Stimulated activated CD8-positive, alpha-beta memory T cell treated with anti-CD3 and anti-CD28 coated beads, Interleukin-7, amount 100 ng/mL, for 48 hours (primary cell): ENCODE results near the gene SIX4.

Experiments
- DNase-seq, 2 donors: peaks; one replicate each; pipeline ENCODE4 v3.0.0-alpha.2; 2020; ENCODE audit warnings: low read depth in 1 of 2; ENCODE audit errors: extremely low read depth in 1 of 2

The SIX4 gene

DNA sequence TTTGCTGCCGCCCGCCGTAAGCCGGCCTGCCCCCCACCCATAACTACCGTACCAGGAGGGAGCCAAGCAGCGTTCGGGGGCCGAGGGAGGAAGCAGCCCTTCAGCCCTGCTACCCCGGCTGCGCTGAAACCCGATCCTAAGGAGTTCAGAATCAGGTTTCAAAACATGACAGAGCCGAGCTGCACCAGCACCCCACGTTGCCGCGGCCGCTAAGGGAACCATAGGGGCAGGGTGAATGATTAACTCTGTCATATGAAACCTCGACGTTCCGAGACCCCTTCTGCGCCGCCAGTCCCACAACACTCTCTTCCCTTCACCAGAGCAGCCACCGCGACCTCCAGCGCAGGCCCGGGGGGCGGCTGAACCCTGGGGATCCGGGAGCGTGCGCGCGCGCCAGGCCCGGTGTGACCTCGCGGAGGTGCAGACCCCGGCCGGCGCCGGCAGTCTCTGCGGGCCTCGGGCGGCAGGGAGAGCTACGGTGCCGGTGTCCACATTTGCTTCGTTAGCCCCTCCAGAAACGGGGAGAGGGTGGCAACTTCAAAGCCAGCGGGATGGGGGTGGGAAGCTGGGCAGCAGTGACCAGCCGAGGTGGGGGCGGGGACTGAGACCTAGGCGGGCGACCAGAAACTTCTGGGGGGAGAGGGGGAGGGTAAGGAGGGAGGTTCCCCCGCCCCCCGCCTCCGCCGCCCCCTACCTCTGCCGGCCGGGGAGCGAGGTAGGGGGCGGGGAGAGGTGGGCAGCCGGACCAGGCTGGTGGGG lies 1.6 kb downstream of the SIX4 start:
- no peak for DNase-seq

DNA sequence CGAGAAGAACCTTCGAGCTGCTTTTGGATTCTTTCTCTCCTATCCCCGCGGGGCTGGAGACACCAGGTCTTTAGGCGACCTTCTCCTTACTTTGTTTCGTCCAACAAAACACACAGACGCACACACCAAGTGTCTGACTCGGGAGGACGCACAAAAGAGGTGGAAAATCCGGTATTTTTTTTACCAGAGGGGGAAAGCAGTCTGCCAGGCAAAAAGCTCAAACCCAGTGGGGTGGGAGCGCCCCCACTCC lies 2.1 kb downstream of the SIX4 start:
- no peak for DNase-seq

DNA sequence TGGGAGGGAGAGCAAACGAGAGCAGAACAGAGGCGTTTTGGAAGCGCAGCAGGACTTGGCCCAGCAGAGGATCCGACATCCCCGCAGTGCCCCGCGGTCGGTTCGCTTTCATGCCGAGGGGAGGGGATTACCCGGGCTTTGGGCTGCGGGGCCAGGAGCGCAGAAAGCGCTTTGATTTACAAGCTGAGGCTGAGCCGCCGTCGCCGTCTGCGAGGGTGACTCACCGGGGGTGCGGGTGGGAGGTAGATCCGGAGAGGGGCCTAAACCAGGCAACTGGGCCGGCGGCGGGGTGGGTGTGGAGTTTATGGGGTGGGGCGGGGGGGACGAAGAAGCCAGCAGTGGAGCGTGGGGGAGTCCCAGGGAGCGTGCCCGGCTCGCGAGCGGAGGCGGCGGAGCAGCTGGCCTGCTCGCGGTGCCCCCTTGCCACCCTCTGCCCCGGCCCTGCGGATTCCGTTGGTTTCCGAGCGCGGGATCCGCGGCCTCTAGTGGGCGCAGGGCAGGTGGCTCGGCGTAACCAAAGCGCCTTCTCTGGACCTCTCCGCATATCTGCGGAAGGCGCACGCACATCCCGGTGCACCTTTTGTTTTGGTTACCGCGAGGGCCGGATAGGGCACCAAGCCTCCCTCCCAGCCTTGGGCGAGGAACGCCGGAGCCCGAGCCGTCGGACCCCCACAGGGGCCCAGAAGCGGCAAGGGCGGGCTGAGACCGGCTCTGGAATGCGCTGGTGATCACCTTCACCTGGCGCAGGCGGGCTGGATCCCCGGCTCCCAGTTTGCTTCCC lies 2.6 kb downstream of the SIX4 start:
- DNase-seq, result peak in 1 of 2 donors; percentile 31

DNA sequence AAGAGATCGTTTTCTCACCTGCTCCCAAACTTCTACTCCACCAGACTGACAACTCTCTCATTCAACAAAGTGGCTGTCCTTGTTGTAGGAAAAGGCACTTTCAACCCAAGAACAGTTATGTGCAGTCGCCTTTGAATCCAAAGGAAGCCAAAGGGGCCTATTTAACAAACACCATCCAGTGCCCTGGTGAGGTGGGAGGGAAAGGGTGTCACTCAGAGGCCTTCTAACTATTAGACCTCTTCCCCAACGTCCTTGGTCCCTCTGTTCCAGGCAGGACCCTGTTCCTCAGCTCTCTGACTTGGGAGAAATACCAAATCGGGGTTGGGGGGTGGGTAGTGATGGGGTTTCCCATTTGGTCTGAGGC lies 3.2 kb downstream of the SIX4 start:
- no peak for DNase-seq

DNA sequence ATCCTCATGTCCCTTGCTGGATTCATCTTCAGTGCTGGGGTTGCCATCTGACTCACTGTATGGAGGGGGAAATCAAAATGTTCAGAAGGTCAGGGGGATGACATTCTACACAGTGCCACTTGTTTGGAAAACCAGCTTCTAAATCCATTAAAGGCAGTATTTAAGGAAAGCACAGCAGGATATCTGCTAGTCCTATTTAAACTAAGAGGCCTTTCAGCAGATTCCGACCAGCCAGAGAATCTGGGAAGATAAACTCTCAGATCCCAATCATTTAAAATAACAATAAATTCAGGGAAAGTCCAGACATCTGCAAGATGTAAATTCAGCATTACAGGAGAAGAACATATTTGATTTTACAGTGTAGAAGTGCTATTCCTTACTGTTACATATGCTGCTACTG lies 3.8 kb downstream of the SIX4 start:
- no peak for DNase-seq

DNA sequence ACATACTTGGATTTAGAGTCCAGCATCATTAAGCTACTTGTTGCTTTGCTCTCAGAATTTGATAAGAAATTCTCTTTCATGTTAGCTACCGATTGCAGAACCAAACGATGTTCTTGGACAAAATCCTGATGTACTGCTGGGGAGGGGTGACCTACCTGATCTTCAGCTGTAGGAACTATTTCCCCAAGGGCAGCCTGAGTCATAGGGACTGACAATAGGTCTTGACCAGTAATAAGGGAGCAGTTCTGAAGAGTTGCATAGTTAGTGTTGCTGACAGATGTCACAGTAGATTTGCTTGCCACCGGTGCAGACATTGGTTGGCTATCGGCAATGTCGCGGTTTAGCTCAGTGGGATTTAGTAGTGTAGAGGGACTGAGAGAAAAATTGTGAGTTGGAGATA lies 10.6 kb downstream of the SIX4 start:
- DNase-seq, result no peak

DNA sequence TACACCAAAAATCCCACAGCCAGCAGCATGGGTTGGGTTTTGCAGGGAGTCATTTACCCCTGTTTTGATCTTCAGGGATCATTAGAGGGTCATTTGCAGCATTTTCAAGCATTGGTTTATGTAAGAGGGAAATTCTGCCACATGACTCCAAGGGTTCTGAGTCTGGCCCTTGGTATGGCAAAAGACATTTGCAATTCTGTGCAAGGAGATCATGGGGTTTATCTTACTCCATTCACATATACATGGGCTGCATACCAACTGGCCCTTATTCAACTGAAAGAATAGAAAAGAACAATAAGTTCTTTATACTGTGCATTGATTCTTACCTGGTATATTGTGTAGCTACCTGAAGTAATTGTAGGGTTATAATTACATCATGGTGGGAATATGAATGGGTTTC lies 13.7 kb downstream of the SIX4 start:
- DNase-seq, result no peak

DNA sequence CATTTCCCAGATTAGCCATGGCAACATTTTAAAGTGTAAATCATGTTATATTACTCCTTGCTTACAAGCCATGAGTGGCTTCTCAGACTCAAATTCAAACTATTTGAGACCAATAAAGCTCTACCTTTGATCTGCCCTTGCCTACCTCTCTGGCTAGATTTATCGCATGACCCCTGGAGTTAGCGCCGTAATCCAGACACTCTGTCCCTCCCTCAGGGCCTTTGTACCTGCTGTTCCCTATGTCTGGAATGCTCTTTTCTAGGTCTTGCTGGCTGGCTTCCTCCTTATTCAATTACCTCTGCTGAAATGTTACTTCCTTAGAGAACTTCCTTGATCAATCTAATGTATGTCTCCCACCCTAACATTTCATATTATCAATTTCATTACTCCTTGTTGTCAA lies 16.3 kb downstream of the SIX4 start:
- no peak for DNase-seq

DNA sequence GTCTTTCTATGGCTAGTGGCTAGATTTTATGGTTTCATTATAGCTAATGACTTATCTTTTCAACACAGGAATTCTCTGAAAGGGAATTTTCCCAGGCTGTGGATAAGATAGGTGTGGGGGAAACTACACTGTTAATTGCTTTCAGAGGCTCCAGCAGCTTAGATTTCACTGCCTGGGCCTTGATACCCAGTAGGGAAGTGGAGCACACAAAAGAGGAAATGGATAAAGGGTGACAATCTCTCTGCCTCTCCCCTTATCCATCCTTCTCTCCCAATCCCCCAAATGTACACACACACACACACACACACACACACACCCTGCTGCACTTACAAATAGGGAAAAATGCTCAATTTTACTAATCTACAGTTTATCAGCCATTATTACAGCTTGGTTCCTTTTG lies 19.1 kb downstream of the SIX4 start:
- no peak for DNase-seq

DNA sequence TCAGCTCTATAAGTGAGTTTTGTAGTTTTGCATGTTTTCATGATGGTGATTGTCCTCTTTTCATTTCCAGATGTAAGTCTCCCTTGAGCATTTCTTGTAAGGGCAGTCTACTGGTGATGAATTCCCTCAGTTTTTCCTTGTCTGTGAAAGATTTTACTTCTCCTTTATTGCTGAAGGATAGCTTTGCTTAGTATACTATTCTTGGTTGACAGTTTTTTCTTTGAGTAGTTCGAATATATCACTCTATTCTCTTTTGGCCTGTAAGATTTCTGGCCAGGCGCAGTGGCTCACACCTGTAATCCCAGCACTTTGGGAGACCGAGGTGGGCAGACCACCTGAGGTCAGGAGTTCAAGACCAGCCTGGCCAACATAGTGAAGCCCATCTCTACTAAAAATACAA lies 23.6 kb downstream of the SIX4 start:
- no peak for DNase-seq

DNA sequence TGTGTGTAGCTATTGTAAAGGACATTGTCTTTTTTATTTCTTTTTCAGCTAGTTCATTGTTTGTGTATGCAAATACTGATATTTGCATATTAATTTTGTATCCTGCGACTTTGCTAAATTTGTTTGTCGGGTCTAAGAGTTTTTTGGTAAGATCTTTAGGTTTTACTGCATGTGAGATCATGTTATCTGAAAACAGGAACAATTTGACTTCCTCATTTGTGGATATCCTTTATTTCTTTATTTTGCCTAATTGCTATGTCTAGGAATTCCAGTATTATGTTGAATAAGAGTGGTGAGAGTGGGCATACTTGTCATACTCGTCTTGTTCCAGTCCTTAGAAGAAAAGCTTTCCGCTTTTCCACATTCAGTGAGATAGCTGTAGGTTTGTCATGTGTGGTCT lies 28.8 kb downstream of the SIX4 start:
- DNase-seq, result no peak

DNA sequence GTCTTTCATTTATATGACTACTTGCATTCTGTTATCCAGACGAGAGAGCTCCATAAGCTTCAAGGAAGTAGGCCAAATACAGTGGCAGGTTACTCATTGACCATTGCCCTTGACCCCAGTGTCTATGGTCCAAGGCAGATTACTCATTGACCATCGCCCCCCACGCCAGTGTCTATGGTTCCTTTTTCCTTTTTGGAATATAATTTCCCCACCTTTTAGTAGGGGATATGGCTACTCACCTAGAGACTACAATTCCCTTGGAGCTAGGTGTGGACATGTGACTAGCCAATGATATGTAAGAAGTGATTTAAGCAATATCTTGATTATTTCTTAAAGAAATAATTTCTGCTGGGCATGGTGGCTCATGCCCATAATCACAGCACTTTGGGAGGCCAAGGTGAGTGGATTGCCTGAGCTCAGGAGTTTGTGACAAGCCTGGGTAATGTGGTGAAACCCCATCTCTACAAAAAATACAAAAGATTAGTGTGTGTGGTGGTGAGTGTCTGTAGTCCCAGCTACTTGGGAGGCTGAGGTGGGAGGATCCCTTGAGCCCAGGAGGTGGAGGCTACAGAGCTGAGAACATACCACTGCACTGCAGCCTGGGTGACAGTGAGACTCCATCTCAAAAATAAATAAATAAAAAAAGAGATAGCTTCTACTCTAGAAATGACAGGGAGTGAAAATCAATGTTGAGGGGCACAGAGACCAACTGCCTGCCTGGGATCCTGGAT lies 32.6 kb downstream of the SIX4 start:
- DNase-seq, result no peak

DNA sequence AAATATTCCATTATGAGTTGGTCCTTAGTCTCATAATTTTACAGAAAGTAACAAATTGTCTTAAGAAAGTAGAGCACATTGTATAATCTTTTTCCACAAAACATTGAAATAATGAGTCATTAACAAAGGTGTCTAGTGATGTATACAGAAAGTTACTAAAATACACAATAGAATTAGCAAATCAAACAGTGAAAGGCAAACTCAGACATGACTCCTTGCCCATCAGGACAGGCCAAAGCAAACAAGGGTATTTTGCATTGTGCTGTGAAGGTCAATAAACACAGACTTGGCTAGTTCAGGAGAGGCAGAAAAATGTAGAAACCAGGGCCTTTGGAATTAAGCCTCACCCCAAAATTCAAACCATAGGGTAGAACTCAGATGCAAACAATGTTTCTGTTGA lies 37.3 kb downstream of the SIX4 start:
- DNase-seq, result no peak

DNA sequence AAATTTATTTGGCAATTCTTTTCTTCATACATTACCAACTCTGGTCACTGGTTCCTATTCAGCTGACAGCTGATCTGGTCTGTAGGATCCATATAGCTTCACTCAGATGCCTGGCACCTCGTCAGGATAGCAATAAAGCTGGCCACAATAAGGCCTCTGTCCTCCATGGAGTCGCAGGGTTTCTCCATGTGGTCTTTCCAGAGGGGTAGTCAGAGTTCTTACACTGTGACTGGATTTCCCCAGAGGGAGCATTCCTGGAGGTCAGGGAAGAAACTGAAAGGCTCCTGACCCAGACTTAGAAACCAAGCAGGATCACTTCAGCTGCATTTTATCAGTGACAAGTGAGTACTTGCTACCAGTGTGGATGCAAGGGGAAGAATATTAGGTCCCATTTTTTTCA lies 39.9 kb downstream of the SIX4 start:
- no peak for DNase-seq

DNA sequence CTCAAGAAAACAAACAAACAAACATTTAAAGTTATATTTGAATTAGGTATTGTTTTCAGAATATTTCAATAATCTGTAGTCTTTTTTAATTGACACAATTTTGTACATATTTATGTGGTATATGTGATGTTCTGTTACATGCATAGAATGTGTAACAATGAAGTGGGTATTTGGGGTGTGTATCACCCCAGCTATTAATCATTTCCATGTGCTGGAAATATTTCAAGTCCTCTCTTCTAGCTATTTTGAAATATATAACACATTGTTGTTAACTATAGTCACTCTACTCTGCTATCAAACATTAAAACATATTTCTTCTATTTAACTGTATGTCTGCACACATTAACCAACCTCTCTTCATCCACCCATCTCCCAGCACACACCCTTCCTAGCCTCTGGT lies 42.9 kb downstream of the SIX4 start:
- DNase-seq, result no peak

DNA sequence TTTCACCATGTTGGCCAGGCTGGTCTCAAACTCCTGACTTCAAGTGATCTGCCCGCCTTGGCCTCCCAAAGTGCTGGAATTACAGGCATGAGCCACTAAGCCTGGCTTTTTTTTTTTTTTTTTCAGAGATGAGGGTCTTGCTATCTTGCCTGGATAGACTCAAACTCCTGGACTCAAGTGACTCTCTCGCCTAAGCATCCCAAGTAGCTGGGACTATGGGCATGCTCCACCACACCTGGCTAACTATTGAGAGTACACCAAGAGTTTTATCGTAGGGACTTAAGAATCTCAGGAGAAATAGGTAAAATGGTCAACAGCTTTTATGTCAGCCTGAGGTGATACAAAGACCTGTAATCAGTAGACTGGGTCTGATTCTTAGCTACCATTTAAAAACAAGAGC lies 43.6 kb downstream of the SIX4 start:
- DNase-seq, result no peak

DNA sequence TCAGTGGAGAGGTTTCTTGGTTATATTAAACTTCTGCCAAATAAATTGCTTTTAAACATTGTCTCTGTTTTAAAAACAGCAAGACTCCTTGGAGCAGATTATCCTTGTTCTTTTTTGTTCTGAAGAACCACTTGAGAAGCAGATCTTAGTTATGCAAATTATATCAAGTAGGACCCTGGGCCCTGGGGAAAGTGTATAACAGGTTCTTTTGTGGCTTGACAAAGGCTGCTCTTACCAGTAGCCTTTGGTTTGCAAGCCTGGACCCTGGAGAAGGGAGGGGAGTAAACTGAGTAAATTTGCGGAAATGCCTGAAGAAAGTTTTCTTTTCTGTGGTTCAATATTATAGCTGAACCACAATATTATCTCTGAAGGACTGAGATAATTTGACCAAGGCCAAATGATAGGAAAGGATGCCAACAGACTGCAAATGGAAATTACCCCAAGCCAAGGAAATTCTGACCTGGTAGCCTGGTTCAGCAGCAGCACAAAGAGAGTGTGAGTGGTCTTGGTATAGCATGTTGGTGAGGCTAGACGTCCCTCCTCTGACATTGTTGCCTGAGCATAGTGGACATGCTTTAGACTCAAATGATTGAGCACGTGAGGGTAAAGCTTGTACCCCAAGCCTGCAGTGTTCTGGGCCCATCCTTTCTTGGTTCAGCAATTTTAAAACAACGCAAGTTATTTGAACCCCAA lies 44.4 kb downstream of the SIX4 start:
- no peak for DNase-seq

DNA sequence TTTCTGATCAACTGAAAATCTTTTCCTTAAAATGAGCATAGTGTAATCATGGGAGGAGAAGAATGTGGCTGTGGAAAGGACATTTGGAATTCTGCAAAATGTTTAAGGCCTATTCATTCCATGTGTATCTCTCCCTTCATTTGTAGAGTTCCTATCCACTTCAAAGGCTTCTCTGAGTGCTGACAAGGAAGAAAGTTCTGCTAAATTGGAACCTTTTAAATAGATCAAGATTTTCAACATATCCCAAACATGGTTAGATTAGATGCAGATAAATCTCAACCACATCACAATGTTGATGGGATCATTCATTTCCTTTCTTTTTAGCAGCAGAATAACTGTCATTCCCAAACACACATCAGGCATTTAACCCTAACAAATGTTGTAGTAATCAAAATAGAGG lies 46.5 kb downstream of the SIX4 start:
- no peak for DNase-seq

DNA sequence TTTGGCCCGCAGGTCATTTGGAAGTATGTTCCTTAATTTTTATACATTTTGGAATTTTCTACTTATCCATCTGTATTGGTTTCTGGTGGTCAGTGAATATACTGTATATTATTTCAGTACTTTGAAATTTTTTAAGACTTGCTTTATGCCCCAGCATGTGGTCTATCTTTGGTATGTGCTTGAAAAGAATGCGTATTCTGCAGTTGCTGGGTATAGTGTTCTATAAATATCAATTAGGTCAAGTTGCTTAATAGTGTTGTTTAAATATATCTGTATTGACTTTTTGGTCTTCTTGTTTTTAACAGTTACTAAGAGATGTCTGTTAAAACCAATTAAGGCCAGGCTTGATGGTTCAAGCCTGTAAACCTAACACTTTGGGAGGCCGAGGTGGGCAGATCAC lies 53.2 kb downstream of the SIX4 start:
- no peak for DNase-seq

DNA sequence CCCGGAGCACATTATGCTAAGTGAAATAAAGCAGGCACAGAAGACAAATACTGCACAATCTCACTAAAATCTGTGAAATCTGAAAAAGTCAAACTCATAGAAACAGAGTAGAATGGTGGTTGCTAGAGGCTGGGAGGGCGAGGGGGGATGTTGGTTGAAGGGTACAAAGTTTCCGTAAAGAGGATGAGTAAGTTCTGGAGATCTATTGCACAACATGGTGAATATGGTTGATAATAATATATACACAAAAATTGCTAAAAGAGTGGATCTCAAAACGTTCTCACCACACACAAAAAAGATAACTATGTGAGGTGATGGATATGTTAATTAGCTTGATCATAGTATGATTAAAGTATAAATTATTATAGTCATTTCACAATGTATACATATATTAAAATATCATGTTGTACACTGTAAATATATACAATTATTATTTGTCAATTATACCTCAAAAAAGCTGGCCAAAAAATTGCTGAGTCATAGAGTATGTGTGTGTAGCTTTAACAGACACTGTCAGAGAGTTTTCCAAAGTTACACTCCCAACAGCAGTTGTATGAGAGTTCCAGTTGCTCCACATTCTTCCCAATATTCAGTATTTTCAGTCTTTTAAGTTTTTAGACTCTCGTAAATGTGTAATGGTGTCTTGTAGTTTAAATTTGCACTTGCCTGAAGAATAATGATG lies 55.6 kb downstream of the SIX4 start:
- no peak for DNase-seq

DNA sequence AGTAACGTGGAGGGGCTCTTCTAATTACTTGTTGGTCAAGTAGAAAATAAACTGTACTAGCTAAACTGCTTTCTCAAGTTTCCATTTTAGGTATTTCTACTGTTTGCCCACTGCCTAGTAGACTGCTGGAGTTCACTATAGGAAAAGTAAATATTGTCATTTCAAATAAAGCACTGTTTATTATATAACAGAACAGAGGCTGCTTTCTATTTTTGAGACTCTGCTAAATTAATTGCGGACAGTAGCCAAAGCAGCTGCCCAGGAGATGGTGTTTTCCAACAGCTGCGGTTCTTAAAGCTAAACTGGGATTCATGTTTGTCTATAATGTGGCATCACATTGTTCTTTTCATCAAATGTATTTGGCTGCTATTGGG lies 59.0 kb downstream of the SIX4 start:
- DNase-seq, result no peak
